Measurements from ENCODE around the gene FAM241A.
"Not testable (repeated sequence)": the region's sequence is repeated elsewhere in the genome, so short reads cannot be mapped to it uniquely, and the experiment has no call there.

FAM241A gene

GRCh38 chr4:112203593-112203992 is 58.3 kb downstream of the FAM241A start:
- Histone ChIP-seq H3K9ac (ENCODE audit: low read length) (no peak overlapping the region), H3K4me1 (ENCODE audit: control insufficient read depth, low read depth, low read length) (peaks cover 3% of the 10 kb centered on the region), H3K27me3 (ENCODE audit: control insufficient read depth, insufficient read depth, low read length) (no peaks in the 10 kb centered on the region), H3K9me3 (ENCODE audit: control insufficient read depth, low read depth, low read length) (no peaks in the 10 kb centered on the region), H3K4me3 (ENCODE audit: low read length) (no peak overlapping the region), H3K36me3 (ENCODE audit: control insufficient read depth, low read depth, low read length) (no peaks in the 10 kb centered on the region), H3K27ac (ENCODE audit: low read length) (no peak overlapping the region)

- H3K4me3 ChIP-seq (ENCODE audit: low read length) = no peak overlapping the region
- H3K36me3 ChIP-seq (ENCODE audit: control insufficient read depth, low read depth, low read length) = no peaks in the 10 kb centered on the region
- H3K9ac ChIP-seq (ENCODE audit: low read length) = no peak overlapping the region
Measured at GRCh38 chr4:112206431-112206830, 61.2 kb downstream of the FAM241A start.

GRCh38 chr4:112208137-112209095 is 63.2 kb downstream of the FAM241A start:
- H3K9ac ChIP-seq (ENCODE audit: low read length); H3K27ac ChIP-seq (ENCODE audit: low read length); H3K4me3 ChIP-seq (ENCODE audit: low read length); H3K36me3 ChIP-seq (ENCODE audit: control insufficient read depth, low read depth, low read length); H3K27me3 ChIP-seq (ENCODE audit: control insufficient read depth, insufficient read depth, low read length); H3K4me1 ChIP-seq (ENCODE audit: control insufficient read depth, low read depth, low read length); H3K9me3 ChIP-seq (ENCODE audit: control insufficient read depth, low read depth, low read length): not testable (repeated sequence)

More at GRCh38 chr4:112206431-112206830, 61.2 kb downstream of the FAM241A start:
- no peaks in the 10 kb centered on the region for H3K9me3 ChIP-seq (ENCODE audit: control insufficient read depth, low read depth, low read length)
- H3K4me1 ChIP-seq (ENCODE audit: control insufficient read depth, low read depth, low read length) = peaks cover 3% of the 10 kb centered on the region
- no peak overlapping the region for H3K27ac ChIP-seq (ENCODE audit: low read length)
- no peaks in the 10 kb centered on the region for H3K27me3 ChIP-seq (ENCODE audit: control insufficient read depth, insufficient read depth, low read length)

- H3K9me3 ChIP-seq (ENCODE audit: control insufficient read depth, low read depth, low read length) = peaks cover 6% of the 10 kb centered on the region
- no peaks in the 10 kb centered on the region for H3K36me3 ChIP-seq (ENCODE audit: control insufficient read depth, low read depth, low read length)
- no peaks in the 10 kb centered on the region for H3K27me3 ChIP-seq (ENCODE audit: control insufficient read depth, insufficient read depth, low read length)
- no peak overlapping the region for H3K27ac ChIP-seq (ENCODE audit: low read length)
- no peak overlapping the region for H3K4me3 ChIP-seq (ENCODE audit: low read length)
- H3K4me1 ChIP-seq (ENCODE audit: control insufficient read depth, low read depth, low read length) = no peaks in the 10 kb centered on the region
- no peak overlapping the region for H3K9ac ChIP-seq (ENCODE audit: low read length)
Measured at GRCh38 chr4:112210777-112211176, 65.5 kb downstream of the FAM241A start.

GRCh38 chr4:112213091-112213490 is 67.8 kb downstream of the FAM241A start:
- Histone ChIP-seq H3K36me3 (ENCODE audit: control insufficient read depth, low read depth, low read length) (no peaks in the 10 kb centered on the region), H3K27me3 (ENCODE audit: control insufficient read depth, insufficient read depth, low read length) (no peaks in the 10 kb centered on the region), H3K9me3 (ENCODE audit: control insufficient read depth, low read depth, low read length) (peaks cover 6% of the 10 kb centered on the region), H3K4me3 (ENCODE audit: low read length) (no peak overlapping the region), H3K4me1 (ENCODE audit: control insufficient read depth, low read depth, low read length) (no peaks in the 10 kb centered on the region), H3K9ac (ENCODE audit: low read length) (no peak overlapping the region), H3K27ac (ENCODE audit: low read length) (no peak overlapping the region)

GRCh38 chr4:112213856-112214255 is 68.6 kb downstream of the FAM241A start:
- H3K9ac ChIP-seq (ENCODE audit: low read length) = no peak overlapping the region

GRCh38 chr4:112214390-112215264 is 69.4 kb downstream of the FAM241A start:
- Histone ChIP-seq H3K9me3 (ENCODE audit: control insufficient read depth, low read depth, low read length) (peaks cover 6% of the 10 kb centered on the region), H3K4me1 (ENCODE audit: control insufficient read depth, low read depth, low read length) (no peaks in the 10 kb centered on the region), H3K36me3 (ENCODE audit: control insufficient read depth, low read depth, low read length) (no peaks in the 10 kb centered on the region), H3K27me3 (ENCODE audit: control insufficient read depth, insufficient read depth, low read length) (no peaks in the 10 kb centered on the region), H3K27ac (ENCODE audit: low read length) (no peak overlapping the region), H3K9ac (ENCODE audit: low read length) (no peak overlapping the region), H3K4me3 (ENCODE audit: low read length) (no peak overlapping the region)

More at GRCh38 chr4:112213856-112214255, 68.6 kb downstream of the FAM241A start:
- Histone ChIP-seq H3K4me1 (ENCODE audit: control insufficient read depth, low read depth, low read length) (no peaks in the 10 kb centered on the region), H3K36me3 (ENCODE audit: control insufficient read depth, low read depth, low read length) (no peaks in the 10 kb centered on the region), H3K9me3 (ENCODE audit: control insufficient read depth, low read depth, low read length) (peaks cover 6% of the 10 kb centered on the region), H3K4me3 (ENCODE audit: low read length) (no peak overlapping the region), H3K27me3 (ENCODE audit: control insufficient read depth, insufficient read depth, low read length) (no peaks in the 10 kb centered on the region), H3K27ac (ENCODE audit: low read length) (no peak overlapping the region)

- Histone ChIP-seq H3K4me1 (ENCODE audit: control insufficient read depth, low read depth, low read length) (no peaks in the 10 kb centered on the region), H3K4me3 (ENCODE audit: low read length) (no peak overlapping the region), H3K36me3 (ENCODE audit: control insufficient read depth, low read depth, low read length) (no peaks in the 10 kb centered on the region), H3K9ac (ENCODE audit: low read length) (no peak overlapping the region), H3K27ac (ENCODE audit: low read length) (no peak overlapping the region), H3K9me3 (ENCODE audit: control insufficient read depth, low read depth, low read length) (no peaks in the 10 kb centered on the region), H3K27me3 (ENCODE audit: control insufficient read depth, insufficient read depth, low read length) (no peaks in the 10 kb centered on the region)
Measured at GRCh38 chr4:112219826-112220366, 74.6 kb downstream of the FAM241A start.

GRCh38 chr4:112222219-112222955 is 77.1 kb downstream of the FAM241A start:
- Histone ChIP-seq H3K4me1 (ENCODE audit: control insufficient read depth, low read depth, low read length) (no peaks in the 10 kb centered on the region), H3K27ac (ENCODE audit: low read length) (no peak overlapping the region)

GRCh38 chr4:112225157-112225556 is 79.9 kb downstream of the FAM241A start:
- Histone ChIP-seq H3K4me3 (ENCODE audit: low read length) (no peak overlapping the region), H3K4me1 (ENCODE audit: control insufficient read depth, low read depth, low read length) (peaks cover under 1% of the 10 kb centered on the region), H3K9ac (ENCODE audit: low read length) (no peak overlapping the region), H3K27me3 (ENCODE audit: control insufficient read depth, insufficient read depth, low read length) (no peaks in the 10 kb centered on the region), H3K36me3 (ENCODE audit: control insufficient read depth, low read depth, low read length) (no peaks in the 10 kb centered on the region), H3K27ac (ENCODE audit: low read length) (no peak overlapping the region), H3K9me3 (ENCODE audit: control insufficient read depth, low read depth, low read length) (no peaks in the 10 kb centered on the region)

More at GRCh38 chr4:112222219-112222955, 77.1 kb downstream of the FAM241A start:
- Histone ChIP-seq H3K36me3 (ENCODE audit: control insufficient read depth, low read depth, low read length) (no peaks in the 10 kb centered on the region), H3K4me3 (ENCODE audit: low read length) (no peak overlapping the region), H3K9ac (ENCODE audit: low read length) (no peak overlapping the region), H3K27me3 (ENCODE audit: control insufficient read depth, insufficient read depth, low read length) (no peaks in the 10 kb centered on the region), H3K9me3 (ENCODE audit: control insufficient read depth, low read depth, low read length) (no peaks in the 10 kb centered on the region)

Measured in iPS-18a (cell line).